HepG2 (cell line): Measurements from ENCODE around the gene UTS2R. TPM values are rescaled to one million over a fixed set of nuclear protein-coding genes. Genes with fewer than 3 reads are reported as not detected.

Experiments used
- BORCS8-MEF2B ChIP-seq: sonication (generic); formaldehyde crosslinking; IDR thresholded peaks from 2 replicates; pipeline ENCODE4 v1.8.0; 2022; ENCODE audit warnings: mild to moderate bottlenecking, missing genetic modification reagents
- CEBPG ChIP-seq: IDR thresholded peaks from 2 replicates; pipeline ENCODE4 v1.6.1; 2016
- CREB1 ChIP-seq, 2 experiments: fragments of 450-650 bp in 1 of 2; IDR thresholded peaks; 2 replicates each; pipeline ENCODE4 v1.6.1; 2016 to 2017; ENCODE audit warnings: control low read depth in 1 of 2, mild to moderate bottlenecking in 1 of 2, missing compliant biosample characterization in 1 of 2, missing genetic modification characterization in 1 of 2
- DMAP1 ChIP-seq: IDR thresholded peaks from 2 replicates; pipeline ENCODE4 v1.6.1; 2016
- EP300 ChIP-seq, 3 experiments: sonication (generic) in 1 of 3; formaldehyde crosslinking in 1 of 3; IDR thresholded peaks; 2 replicates each; pipeline versions ENCODE4 v1.5.1 to v1.6.1; 2011 to 2020; ENCODE audit warnings: low read depth in 2 of 3, low read length in 2 of 3, borderline replicate concordance in 1 of 3, improper control_type of control experiment in 1 of 3, mild to moderate bottlenecking in 1 of 3, missing genetic modification reagents in 1 of 3, moderate library complexity in 1 of 3
- FOXA3 ChIP-seq: IDR thresholded peaks from 2 replicates; pipeline ENCODE4 v1.6.1; 2016; ENCODE audit warnings: missing genetic modification reagents, missing compliant biosample characterization
- MYNN ChIP-seq: sonication (generic); formaldehyde crosslinking; IDR thresholded peaks from 2 replicates; pipeline ENCODE4 v1.4.0; 2020; ENCODE audit warnings: mild to moderate bottlenecking, low read depth, missing genetic modification reagents
- PPARG ChIP-seq: conservative IDR thresholded peaks from 2 replicates; pipeline ENCODE4 v1.6.1; 2016; ENCODE audit warnings: missing biosample characterization, missing genetic modification reagents
- RARA ChIP-seq: IDR thresholded peaks from 2 replicates; pipeline ENCODE4 v1.6.1; 2016; ENCODE audit warnings: missing genetic modification reagents, missing compliant biosample characterization
- TMF1 ChIP-seq: sonication (generic); formaldehyde crosslinking; IDR thresholded peaks from 2 replicates; pipeline ENCODE4 v1.8.1; 2022; ENCODE audit warnings: low read depth, missing genetic modification reagents
- YEATS2 ChIP-seq: sonication (generic); formaldehyde crosslinking; IDR thresholded peaks from 2 replicates; pipeline ENCODE4 v1.4.0; 2020; ENCODE audit warnings: missing genetic modification reagents, borderline replicate concordance
- ZNF564 ChIP-seq: sonication (generic); formaldehyde crosslinking; IDR thresholded peaks from 2 replicates; pipeline ENCODE4 v1.8.1; 2023; ENCODE audit warnings: mild to moderate bottlenecking, missing genetic modification reagents
- ZNF598 ChIP-seq: sonication (generic); formaldehyde crosslinking; IDR thresholded peaks from 2 replicates; pipeline ENCODE4 v1.5.1; 2020; ENCODE audit warnings: mild to moderate bottlenecking, missing genetic modification reagents, borderline replicate concordance
- polyA plus RNA-seq, 8 experiments: library from polyadenylated mRNA; depleted of rRNA in 3 of 8; stranded (reverse) in 7 of 8; unstranded in 1 of 8; fragments of >200 nt; fragmentation: Illumina TruSeq in 4 of 8; extraction: Trizol in 4 of 8; gene quantifications; 2 replicates each; pipeline versions ENCODE4 v1.2.1 to v1.2.3, GENCODE V29; 2011 to 2016; ENCODE audit warnings: low read depth in 4 of 8, missing spikeins in 1 of 8, mixed read lengths in 1 of 8; ENCODE audit not compliant: insufficient read depth in 1 of 8
- total RNA-seq, 5 experiments: library from RNA; depleted of rRNA; stranded (reverse); fragments of >200 nt; fragmentation: Illumina TruSeq; extraction: Trizol; gene quantifications; 2 replicates each; pipeline ENCODE4 v1.2.3, GENCODE V29; 2016; ENCODE audit warnings: low read depth in 1 of 5
- TF ChIP-seq, protein P1 (sequence below): sonication (generic); formaldehyde crosslinking; IDR thresholded peaks from 2 replicates; pipeline ENCODE4 v1.4.0; 2020; ENCODE audit warnings: missing genetic modification reagents, borderline replicate concordance
- TF ChIP-seq, protein P2 (sequence below): sonication (generic); formaldehyde crosslinking; IDR thresholded peaks from 2 replicates; pipeline ENCODE4 v1.5.1; 2020; ENCODE audit warnings: missing genetic modification reagents, mild to moderate bottlenecking, borderline replicate concordance
- TF ChIP-seq, protein P3 (sequence below): IDR thresholded peaks from 2 replicates; pipeline ENCODE4 v1.4.0; 2020; ENCODE audit warnings: mild to moderate bottlenecking, missing genetic modification reagents
- TF ChIP-seq, protein P4 (sequence below): sonication (generic); formaldehyde crosslinking; IDR thresholded peaks from 2 replicates; pipeline ENCODE4 v1.4.0; 2020; ENCODE audit warnings: low read depth, mild to moderate bottlenecking, missing genetic modification reagents

The UTS2R gene
- total and polyA plus RNA-seq, 2 of the 13 experiments (the other 11 are each of a cell fraction or from before 2014, with no cell fraction given): 0.13 to 0.15 TPM

DNA sequence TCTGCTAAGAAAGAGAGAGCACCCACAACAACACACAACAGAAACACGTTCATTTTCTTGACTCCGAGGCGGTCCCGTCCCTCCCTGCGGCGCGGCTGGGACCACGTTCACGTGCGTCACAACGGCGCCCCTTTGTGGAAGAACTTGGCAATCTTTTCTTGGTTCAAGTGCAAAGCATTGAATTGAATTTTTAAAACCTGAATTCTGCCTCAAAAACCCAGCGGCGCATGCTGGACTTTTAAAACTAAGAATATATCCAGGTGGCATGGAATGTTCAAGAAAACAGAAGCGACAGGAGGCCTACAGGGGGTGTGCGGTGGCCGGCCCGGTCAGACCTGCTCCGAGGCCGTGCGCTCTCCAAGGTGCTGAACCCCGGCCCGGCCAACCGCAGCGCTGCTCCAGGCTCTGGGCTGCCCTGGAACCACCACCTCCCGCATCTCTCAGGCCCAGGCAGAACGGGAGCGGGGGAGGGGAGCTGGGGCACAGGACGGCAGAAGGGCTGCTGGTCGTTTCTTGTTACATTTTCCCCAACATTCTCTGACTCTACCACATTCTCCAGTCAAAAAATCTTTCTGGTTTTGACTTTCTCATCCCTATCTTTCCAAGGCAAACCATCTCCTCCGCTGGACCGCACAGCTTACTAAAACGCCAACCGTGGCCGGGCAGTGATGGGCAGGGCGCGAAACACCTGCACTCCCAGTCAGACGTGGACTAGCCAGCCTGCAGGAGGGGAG, 43.1 kb downstream of the UTS2R start (continued):
- TF ChIP-seq EP300 (IDR thresholded peaks at IDR 0.05; ENCODE audit: low read depth in 2 of 2, low read length in 2 of 2) (peak in 1 of 2 experiments; percentile 7; a peak in 1 of 4 replicates), EP300 (CRISPR knock-in tag; IDR thresholded peaks at IDR 0.05; ENCODE audit: borderline replicate concordance) (0 out of 2 replicates have a peak, but pooled peaks have one; percentile 14), DMAP1 (CRISPR knock-in tag) (no peak), RARA (peak; percentile 74), CEBPG (CRISPR knock-in tag) (no peak), PPARG (CRISPR knock-in tag) (peak; percentile 74; the same call in 1 of the 2 replicates), BORCS8-MEF2B (CRISPR knock-in tag) (peak; percentile 99), FOXA3 (peak; percentile 51), TMF1 (CRISPR knock-in tag) (peak; percentile 91), YEATS2 (CRISPR knock-in tag) (peak; percentile 60; the same call in 1 of the 2 replicates), ZNF598 (CRISPR knock-in tag) (peak; percentile 96), MYNN (CRISPR knock-in tag) (peak; percentile 95; the same call in 1 of the 2 replicates), ZNF564 (peak; percentile 92), CREB1 (IDR thresholded peaks at IDR 0.05) (no peak), CREB1 (CRISPR knock-in tag; IDR thresholded peaks at IDR 0.05) (no peak)
- TF ChIP-seq, protein P1, sequence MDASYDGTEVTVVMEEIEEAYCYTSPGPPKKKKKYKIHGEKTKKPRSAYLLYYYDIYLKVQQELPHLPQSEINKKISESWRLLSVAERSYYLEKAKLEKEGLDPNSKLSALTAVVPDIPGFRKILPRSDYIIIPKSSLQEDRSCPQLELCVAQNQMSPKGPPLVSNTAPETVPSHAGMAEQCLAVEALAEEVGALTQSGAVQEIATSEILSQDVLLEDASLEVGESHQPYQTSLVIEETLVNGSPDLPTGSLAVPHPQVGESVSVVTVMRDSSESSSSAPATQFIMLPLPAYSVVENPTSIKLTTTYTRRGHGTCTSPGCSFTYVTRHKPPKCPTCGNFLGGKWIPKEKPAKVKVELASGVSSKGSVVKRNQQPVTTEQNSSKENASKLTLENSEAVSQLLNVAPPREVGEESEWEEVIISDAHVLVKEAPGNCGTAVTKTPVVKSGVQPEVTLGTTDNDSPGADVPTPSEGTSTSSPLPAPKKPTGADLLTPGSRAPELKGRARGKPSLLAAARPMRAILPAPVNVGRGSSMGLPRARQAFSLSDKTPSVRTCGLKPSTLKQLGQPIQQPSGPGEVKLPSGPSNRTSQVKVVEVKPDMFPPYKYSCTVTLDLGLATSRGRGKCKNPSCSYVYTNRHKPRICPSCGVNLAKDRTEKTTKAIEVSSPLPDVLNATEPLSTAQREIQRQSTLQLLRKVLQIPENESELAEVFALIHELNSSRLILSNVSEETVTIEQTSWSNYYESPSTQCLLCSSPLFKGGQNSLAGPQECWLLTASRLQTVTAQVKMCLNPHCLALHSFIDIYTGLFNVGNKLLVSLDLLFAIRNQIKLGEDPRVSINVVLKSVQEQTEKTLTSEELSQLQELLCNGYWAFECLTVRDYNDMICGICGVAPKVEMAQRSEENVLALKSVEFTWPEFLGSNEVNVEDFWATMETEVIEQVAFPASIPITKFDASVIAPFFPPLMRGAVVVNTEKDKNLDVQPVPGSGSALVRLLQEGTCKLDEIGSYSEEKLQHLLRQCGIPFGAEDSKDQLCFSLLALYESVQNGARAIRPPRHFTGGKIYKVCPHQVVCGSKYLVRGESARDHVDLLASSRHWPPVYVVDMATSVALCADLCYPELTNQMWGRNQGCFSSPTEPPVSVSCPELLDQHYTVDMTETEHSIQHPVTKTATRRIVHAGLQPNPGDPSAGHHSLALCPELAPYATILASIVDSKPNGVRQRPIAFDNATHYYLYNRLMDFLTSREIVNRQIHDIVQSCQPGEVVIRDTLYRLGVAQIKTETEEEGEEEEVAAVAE: peak; percentile 91; the same call in 1 of the 2 replicates
- TF ChIP-seq, protein P2, sequence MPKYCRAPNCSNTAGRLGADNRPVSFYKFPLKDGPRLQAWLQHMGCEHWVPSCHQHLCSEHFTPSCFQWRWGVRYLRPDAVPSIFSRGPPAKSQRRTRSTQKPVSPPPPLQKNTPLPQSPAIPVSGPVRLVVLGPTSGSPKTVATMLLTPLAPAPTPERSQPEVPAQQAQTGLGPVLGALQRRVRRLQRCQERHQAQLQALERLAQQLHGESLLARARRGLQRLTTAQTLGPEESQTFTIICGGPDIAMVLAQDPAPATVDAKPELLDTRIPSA (CRISPR knock-in tag): no peak
- TF ChIP-seq, protein P3, sequence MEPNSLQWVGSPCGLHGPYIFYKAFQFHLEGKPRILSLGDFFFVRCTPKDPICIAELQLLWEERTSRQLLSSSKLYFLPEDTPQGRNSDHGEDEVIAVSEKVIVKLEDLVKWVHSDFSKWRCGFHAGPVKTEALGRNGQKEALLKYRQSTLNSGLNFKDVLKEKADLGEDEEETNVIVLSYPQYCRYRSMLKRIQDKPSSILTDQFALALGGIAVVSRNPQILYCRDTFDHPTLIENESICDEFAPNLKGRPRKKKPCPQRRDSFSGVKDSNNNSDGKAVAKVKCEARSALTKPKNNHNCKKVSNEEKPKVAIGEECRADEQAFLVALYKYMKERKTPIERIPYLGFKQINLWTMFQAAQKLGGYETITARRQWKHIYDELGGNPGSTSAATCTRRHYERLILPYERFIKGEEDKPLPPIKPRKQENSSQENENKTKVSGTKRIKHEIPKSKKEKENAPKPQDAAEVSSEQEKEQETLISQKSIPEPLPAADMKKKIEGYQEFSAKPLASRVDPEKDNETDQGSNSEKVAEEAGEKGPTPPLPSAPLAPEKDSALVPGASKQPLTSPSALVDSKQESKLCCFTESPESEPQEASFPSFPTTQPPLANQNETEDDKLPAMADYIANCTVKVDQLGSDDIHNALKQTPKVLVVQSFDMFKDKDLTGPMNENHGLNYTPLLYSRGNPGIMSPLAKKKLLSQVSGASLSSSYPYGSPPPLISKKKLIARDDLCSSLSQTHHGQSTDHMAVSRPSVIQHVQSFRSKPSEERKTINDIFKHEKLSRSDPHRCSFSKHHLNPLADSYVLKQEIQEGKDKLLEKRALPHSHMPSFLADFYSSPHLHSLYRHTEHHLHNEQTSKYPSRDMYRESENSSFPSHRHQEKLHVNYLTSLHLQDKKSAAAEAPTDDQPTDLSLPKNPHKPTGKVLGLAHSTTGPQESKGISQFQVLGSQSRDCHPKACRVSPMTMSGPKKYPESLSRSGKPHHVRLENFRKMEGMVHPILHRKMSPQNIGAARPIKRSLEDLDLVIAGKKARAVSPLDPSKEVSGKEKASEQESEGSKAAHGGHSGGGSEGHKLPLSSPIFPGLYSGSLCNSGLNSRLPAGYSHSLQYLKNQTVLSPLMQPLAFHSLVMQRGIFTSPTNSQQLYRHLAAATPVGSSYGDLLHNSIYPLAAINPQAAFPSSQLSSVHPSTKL (CRISPR knock-in tag): peak; percentile 72
- TF ChIP-seq, protein P4, sequence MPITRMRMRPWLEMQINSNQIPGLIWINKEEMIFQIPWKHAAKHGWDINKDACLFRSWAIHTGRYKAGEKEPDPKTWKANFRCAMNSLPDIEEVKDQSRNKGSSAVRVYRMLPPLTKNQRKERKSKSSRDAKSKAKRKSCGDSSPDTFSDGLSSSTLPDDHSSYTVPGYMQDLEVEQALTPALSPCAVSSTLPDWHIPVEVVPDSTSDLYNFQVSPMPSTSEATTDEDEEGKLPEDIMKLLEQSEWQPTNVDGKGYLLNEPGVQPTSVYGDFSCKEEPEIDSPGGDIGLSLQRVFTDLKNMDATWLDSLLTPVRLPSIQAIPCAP (CRISPR knock-in tag): no peak; the same call in 1 of the 2 replicates
